Measurements from ENCODE around the gene TXNDC15. TPM values are rescaled to one million over a fixed set of nuclear protein-coding genes. Genes with fewer than 3 reads are reported as not detected.
"Not testable (repeated sequence)": the region's sequence is repeated elsewhere in the genome, so short reads cannot be mapped to it uniquely, and the experiment has no call there.

The TXNDC15 gene
- total RNA-seq, 1 donor, result 85.9 TPM

- H3K4me3 ChIP-seq (ENCODE audit: low read depth, low read length), result no peak overlapping the region
- DNase-seq (ENCODE audit: low read depth), result no peak
- TF ChIP-seq, protein P1, sequence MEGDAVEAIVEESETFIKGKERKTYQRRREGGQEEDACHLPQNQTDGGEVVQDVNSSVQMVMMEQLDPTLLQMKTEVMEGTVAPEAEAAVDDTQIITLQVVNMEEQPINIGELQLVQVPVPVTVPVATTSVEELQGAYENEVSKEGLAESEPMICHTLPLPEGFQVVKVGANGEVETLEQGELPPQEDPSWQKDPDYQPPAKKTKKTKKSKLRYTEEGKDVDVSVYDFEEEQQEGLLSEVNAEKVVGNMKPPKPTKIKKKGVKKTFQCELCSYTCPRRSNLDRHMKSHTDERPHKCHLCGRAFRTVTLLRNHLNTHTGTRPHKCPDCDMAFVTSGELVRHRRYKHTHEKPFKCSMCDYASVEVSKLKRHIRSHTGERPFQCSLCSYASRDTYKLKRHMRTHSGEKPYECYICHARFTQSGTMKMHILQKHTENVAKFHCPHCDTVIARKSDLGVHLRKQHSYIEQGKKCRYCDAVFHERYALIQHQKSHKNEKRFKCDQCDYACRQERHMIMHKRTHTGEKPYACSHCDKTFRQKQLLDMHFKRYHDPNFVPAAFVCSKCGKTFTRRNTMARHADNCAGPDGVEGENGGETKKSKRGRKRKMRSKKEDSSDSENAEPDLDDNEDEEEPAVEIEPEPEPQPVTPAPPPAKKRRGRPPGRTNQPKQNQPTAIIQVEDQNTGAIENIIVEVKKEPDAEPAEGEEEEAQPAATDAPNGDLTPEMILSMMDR (IDR thresholded peaks at IDR 0.05; ENCODE audit: insufficient read depth, low read length), result no peak
Observed at GRCh38 chr5:134879456-134879855, 5.3 kb downstream of the TXNDC15 start.

DNA sequence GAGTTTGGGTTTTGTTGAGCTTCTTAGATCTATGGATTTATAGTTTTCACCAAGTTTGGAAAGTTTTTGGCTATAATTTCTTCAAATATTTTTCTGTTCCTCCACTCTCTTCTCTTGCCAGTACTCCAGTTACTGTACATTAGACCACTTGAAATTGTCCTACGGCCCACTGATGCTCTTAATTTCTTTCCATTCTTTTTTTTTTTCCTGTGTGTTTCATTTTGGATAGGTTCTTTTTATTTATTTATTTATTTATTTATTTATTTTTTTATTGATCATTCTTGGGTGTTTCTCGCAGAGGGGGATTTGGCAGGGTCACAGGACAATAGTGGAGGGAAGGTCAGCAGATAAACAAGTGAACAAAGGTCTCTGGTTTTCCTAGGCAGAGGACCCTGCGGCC is 6.8 kb downstream of the TXNDC15 start:
- not testable (repeated sequence) for DNase-seq (ENCODE audit: low read depth)

GRCh38 chr5:134881711-134882110 is 7.5 kb downstream of the TXNDC15 start:
- H3K4me3 ChIP-seq (ENCODE audit: low read depth, low read length); DNase-seq (ENCODE audit: low read depth): not testable (repeated sequence)

More for the DNA sequence above, 6.8 kb downstream of the TXNDC15 start:
- H3K4me3 ChIP-seq (ENCODE audit: low read depth, low read length), result not testable (repeated sequence)

DNA sequence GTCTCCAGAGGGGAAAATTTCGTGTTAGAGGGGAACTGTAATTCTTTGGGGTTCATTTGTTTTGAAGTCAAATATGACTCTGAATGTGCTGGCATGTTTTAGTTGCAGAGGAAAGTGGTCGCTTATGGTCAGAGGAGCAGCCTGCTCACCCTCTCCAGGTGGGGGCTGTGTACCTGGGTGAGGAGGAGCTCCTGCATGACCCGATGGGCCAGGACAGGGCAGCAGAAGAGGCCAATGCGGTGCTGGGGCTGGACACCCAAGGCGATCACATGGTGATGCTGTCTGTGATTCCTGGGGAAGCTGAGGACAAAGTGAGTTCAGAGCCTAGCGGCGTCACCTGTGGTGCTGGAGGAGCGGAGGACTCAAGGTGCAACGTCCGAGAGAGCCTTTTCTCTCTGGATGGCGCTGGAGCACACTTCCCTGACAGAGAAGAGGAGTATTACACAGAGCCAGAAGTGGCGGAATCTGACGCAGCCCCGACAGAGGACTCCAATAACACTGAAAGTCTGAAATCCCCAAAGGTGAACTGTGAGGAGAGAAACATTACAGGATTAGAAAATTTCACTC is 13.5 kb downstream of the TXNDC15 start:
- DNase-seq (ENCODE audit: low read depth), result no peak
- TF ChIP-seq, protein P1 (IDR thresholded peaks at IDR 0.05; ENCODE audit: insufficient read depth, low read length), result no peak

GRCh38 chr5:134889335-134889734 is 15.2 kb downstream of the TXNDC15 start:
- TF ChIP-seq, protein P1 (IDR thresholded peaks at IDR 0.05; ENCODE audit: insufficient read depth, low read length), result no peak
- no peak overlapping the region for H3K4me3 ChIP-seq (ENCODE audit: low read depth, low read length)
- no peak for DNase-seq (ENCODE audit: low read depth)

More for the DNA sequence above, 13.5 kb downstream of the TXNDC15 start:
- H3K4me3 ChIP-seq (ENCODE audit: low read depth, low read length), result no peak overlapping the region

DNA sequence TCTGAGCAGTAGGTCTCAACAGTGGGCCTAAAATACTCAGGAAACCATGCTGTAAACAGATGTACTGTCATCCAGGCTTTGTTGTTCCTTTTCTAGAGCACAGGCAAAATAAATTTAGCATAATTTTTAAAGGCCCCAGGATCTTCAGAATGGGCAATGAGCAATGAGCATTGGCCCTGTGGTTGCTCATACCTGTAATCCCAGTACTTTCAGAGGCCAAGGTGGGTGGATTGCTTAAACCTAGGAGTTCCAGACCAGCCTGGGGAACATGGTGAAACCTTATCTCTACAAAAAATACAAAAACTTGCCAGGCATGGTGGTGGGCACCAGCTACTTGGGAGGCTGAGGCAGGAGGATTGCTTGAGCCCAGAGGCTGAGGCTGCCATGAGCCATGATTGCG is 17.3 kb downstream of the TXNDC15 start:
- no peak overlapping the region for H3K4me3 ChIP-seq (ENCODE audit: low read depth, low read length)
- no peak for DNase-seq (ENCODE audit: low read depth)
- TF ChIP-seq, protein P1 (IDR thresholded peaks at IDR 0.05; ENCODE audit: insufficient read depth, low read length), result no peak

DNA sequence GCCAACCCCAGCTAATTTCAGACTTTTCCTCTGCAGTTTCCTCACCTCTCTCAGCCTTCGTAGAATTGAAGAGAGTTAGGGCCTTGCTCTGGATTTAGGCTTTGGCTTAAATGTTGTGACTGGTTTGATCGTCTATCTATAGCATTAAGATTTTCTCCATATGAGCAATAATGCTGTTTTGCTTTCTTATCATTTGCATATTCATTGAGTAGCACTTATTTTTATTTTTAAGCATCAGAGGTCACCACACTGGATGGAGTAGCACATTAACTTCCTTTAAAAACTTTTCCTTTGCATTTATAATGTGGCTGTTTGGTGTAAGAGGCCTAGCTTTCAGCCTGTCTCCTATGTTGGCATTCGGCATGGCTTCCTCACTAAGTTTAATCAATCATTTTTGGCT is 18.1 kb downstream of the TXNDC15 start:
- TF ChIP-seq, protein P1 (IDR thresholded peaks at IDR 0.05; ENCODE audit: insufficient read depth, low read length), result no peak
- no peak overlapping the region for H3K4me3 ChIP-seq (ENCODE audit: low read depth, low read length)
- no peak for DNase-seq (ENCODE audit: low read depth)

- no peak overlapping the region for H3K4me3 ChIP-seq (ENCODE audit: low read depth, low read length)
- TF ChIP-seq, protein P1 (IDR thresholded peaks at IDR 0.05; ENCODE audit: insufficient read depth, low read length), result no peak
- DNase-seq (ENCODE audit: low read depth), result no peak
Observed at GRCh38 chr5:134892926-134893325, 18.8 kb downstream of the TXNDC15 start.
